ENCODE results near the gene SIGLEC11. TPM values are rescaled to one million over a fixed set of nuclear protein-coding genes. Genes with fewer than 3 reads are reported as not detected.

Gene SIGLEC11
- total RNA-seq, 4 donors from 2014 or later = 1.2 to 3.9 TPM; not detected in 2

DNA sequence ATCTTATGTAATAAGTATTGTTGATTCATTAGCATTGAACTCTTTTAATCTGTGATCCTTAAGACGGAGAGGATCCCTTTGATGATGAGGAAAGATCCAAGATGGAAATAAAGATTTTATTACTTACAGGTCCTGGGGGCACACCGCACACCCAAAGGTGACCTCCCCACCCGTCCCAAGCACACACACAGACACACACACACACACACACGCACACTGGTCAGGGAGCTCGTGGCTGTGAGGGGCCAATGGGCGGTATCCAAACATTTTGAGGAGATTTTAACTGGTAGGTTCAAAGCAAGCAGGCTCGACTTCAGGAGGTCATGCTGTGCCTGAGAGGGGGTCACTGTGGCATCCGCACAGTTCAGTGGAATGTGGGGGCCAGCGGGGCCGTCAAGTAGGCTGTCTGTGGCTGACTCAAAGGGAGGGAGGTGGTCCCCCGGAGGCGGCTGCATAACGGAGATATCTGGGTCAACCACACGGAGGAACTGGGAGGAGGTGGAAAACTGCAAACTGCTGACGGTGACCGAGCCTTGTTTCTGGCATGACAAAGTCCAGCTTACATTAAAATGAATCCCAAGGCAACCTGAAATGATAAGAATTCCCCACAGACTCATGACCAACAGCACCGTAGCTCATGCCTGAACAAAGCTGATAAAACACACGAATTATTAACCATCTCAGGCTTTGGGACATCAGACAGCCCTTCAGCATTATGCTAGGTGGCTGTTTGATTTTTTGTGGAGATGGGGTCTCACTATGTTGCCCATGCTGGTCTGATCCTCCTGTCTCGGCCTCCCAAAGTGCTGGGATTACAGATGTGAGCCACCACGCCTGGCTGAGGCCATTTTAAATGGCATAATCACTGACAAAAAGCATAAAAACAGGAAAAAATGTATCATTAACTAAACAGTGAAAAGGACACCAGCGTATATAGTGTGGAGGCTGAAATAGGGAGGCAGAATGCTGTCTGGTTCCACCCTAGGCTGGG is 20.9 kb upstream of the SIGLEC11 start:
- Histone ChIP-seq H3K4me3 (no peak overlapping the region), H3K9me3 (no peaks in the 10 kb centered on the region), H3K4me1 (no peaks in the 10 kb centered on the region), H3K36me3 (no peaks in the 10 kb centered on the region), H3K27ac (no peak overlapping the region), H3K27me3 (no peaks in the 10 kb centered on the region)
- TF ChIP-seq POLR2A (IDR thresholded peaks at IDR 0.05) = no peak
- TF ChIP-seq, protein P1, sequence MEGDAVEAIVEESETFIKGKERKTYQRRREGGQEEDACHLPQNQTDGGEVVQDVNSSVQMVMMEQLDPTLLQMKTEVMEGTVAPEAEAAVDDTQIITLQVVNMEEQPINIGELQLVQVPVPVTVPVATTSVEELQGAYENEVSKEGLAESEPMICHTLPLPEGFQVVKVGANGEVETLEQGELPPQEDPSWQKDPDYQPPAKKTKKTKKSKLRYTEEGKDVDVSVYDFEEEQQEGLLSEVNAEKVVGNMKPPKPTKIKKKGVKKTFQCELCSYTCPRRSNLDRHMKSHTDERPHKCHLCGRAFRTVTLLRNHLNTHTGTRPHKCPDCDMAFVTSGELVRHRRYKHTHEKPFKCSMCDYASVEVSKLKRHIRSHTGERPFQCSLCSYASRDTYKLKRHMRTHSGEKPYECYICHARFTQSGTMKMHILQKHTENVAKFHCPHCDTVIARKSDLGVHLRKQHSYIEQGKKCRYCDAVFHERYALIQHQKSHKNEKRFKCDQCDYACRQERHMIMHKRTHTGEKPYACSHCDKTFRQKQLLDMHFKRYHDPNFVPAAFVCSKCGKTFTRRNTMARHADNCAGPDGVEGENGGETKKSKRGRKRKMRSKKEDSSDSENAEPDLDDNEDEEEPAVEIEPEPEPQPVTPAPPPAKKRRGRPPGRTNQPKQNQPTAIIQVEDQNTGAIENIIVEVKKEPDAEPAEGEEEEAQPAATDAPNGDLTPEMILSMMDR (IDR thresholded peaks at IDR 0.05) = no peak
- no peak for DNase-seq
- intact Hi-C loops (cut with DNase I; ENCODE audit: low total_unique reads) = loop anchor here (10.0 kb wide), 1 partner anchor 47 kb away; no protein-coding TSS in a partner anchor

DNA sequence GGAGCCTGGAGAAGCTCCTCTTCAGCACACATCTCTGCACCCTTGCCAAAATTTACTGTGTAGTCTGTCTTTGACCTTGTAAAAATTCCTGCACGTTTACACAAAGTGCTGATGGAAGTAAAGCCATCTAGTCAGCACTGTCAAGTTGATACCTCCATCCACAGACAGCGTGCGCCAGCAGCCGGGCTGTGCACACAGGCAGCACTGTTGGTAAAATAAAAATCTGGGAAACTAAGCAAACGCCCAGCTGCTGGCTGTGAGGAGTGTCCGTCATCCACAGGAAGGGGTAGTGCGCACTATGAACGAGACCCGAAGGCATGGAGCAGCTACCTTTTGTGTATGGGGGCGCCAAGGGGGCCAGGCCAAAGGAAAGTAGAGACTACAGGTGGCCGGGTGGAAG is 17.4 kb upstream of the SIGLEC11 start:
- no peak for DNase-seq
- Histone ChIP-seq H3K9me3 (no peaks in the 10 kb centered on the region), H3K27ac (no peak overlapping the region), H3K36me3 (no peaks in the 10 kb centered on the region), H3K4me3 (no peak overlapping the region), H3K27me3 (no peaks in the 10 kb centered on the region), H3K4me1 (no peaks in the 10 kb centered on the region)
- TF ChIP-seq, protein P1 (IDR thresholded peaks at IDR 0.05) = no peak
- no peak for TF ChIP-seq POLR2A (IDR thresholded peaks at IDR 0.05)
- intact Hi-C loops (cut with DNase I; ENCODE audit: low total_unique reads) = no loop called here

DNA sequence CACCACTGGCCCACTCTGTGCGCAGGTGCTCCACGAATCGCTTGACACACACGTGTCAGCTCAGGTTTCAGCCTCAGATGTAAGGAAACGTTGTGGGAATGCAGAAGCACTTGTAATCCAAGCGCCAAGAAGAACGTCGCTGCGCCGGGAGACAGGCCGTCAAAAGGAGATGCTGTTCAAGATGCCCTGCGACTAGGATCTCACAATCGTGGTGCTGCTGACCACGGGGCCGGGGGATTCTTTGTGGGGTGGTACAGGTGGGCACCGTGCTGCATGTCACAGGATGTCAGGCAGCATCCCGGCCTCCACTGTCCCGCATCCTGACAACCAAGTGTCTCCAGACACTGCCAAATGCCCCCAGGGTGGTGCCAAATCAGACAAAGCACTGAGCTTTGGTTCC is 16.9 kb upstream of the SIGLEC11 start:
- DNase-seq = no peak

DNA sequence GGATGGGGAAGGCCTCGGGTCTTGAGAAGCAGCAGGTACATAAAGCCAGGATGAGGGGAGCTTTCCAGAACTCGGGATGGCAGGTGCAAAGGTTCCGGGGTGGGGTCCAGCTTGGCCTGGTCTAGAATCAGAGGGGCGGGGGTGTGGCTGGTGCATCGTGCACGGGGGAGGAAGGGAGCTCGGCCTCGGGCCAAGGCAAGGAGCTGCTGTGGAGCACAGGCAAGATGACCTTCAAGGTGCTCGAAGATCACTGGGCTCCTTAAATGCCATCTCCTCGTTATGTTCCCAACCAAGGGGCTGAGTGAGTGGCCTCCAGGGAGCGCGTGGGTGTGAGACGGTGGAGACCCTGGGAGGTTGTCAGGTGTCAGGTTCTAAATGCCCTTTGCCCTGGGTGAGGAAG is 16.1 kb upstream of the SIGLEC11 start:
- H3K36me3 ChIP-seq = no peaks in the 10 kb centered on the region
- no peak for TF ChIP-seq POLR2A (IDR thresholded peaks at IDR 0.05)
- TF ChIP-seq, protein P1 (IDR thresholded peaks at IDR 0.05) = no peak

More for the DNA sequence above, 16.9 kb upstream of the SIGLEC11 start:
- Histone ChIP-seq H3K27ac (no peak overlapping the region), H3K4me1 (no peaks in the 10 kb centered on the region), H3K4me3 (no peak overlapping the region), H3K36me3 (no peaks in the 10 kb centered on the region), H3K9me3 (no peaks in the 10 kb centered on the region), H3K27me3 (no peaks in the 10 kb centered on the region)
- intact Hi-C loops (cut with DNase I; ENCODE audit: low total_unique reads) = no loop called here
- TF ChIP-seq POLR2A (IDR thresholded peaks at IDR 0.05) = no peak
- TF ChIP-seq, protein P1 (IDR thresholded peaks at IDR 0.05) = no peak

DNA sequence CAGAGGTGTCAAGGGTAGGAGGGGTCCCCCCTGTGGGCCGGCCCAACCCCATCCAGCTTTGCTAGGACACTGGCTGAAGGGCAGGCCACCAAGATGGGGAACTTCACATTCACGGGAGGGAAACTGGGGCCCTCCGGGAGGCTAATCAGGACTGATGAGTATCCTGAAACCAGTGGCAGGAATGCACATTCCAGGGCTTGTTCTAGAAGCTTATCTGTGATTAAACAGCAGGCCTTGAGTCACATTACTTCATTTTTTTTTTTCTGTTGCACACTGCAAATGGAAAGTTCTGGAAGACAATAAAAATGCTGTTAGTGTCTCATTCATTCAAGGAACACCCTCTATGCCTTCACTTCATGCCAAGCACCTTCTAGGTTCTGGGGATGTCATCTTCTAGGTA is 15.5 kb upstream of the SIGLEC11 start:
- Histone ChIP-seq H3K27ac (no peak overlapping the region), H3K27me3 (no peaks in the 10 kb centered on the region), H3K4me1 (no peaks in the 10 kb centered on the region), H3K36me3 (no peaks in the 10 kb centered on the region), H3K9me3 (no peaks in the 10 kb centered on the region), H3K4me3 (no peak overlapping the region)
- intact Hi-C loops (cut with DNase I; ENCODE audit: low total_unique reads) = no loop called here
- TF ChIP-seq POLR2A (IDR thresholded peaks at IDR 0.05) = no peak
- TF ChIP-seq, protein P1 (IDR thresholded peaks at IDR 0.05) = no peak
- DNase-seq = no peak

More for the DNA sequence above, 16.1 kb upstream of the SIGLEC11 start:
- no peak overlapping the region for H3K27ac ChIP-seq
- intact Hi-C loops (cut with DNase I; ENCODE audit: low total_unique reads) = no loop called here
- no peaks in the 10 kb centered on the region for H3K27me3 ChIP-seq
- no peak for DNase-seq
- H3K4me3 ChIP-seq = no peak overlapping the region
- H3K4me1 ChIP-seq = no peaks in the 10 kb centered on the region
- H3K9me3 ChIP-seq = no peaks in the 10 kb centered on the region

All from uterus (tissue), 4 donors.